WTC11 (cell line): Measurements from ENCODE around the gene CENPU. TPM values are rescaled to one million over a fixed set of nuclear protein-coding genes. Genes with fewer than 3 reads are reported as not detected.
"Not testable (repeated sequence)": the region's sequence is repeated elsewhere in the genome, so short reads cannot be mapped to it uniquely, and the experiment has no call there.

Source experiments
- ATAC-seq: fragments of 200-7000 bp; cut with Tn5 transposase; 2 replicates; pipeline ENCODE4 v1.10.0; 2021; ENCODE audit warnings: mild to moderate bottlenecking, moderate library complexity
- CTCF ChIA-PET: fragments of 300-600 bp; sonication (Branson Sonifier 250); formaldehyde crosslinking; loops from one replicate; lab custom pipeline; 2021; ENCODE audit warnings: antibody characterized with exemption; lab: Charles Lee
- POLR2A ChIA-PET: fragments of 350-600 bp; sonication (Branson Sonifier 250); formaldehyde crosslinking; loops from one replicate; lab custom pipeline; 2021; ENCODE audit warnings: antibody characterized with exemption; lab: Charles Lee
- DNase-seq: peaks from one replicate; pipeline ENCODE4 v3.0.0; 2021; ENCODE audit warnings: low spot score
- H3K27ac Mint-ChIP-seq: 2 replicates; pipeline ENCODE4 v1.8.0; 2021; ENCODE audit warnings: mixed read lengths
- H3K27me3 Mint-ChIP-seq: 2 replicates; pipeline ENCODE4 v1.8.0; 2021; ENCODE audit warnings: low read depth, mild to moderate bottlenecking, moderate library complexity, mixed read lengths
- H3K36me3 Mint-ChIP-seq: 2 replicates; pipeline ENCODE4 v1.8.0; 2021; ENCODE audit warnings: mixed read lengths
- H3K4me1 Mint-ChIP-seq: 2 replicates; pipeline ENCODE4 v1.8.0; 2022; ENCODE audit warnings: mixed read lengths
- H3K4me3 Mint-ChIP-seq: 2 replicates; pipeline ENCODE4 v1.8.0; 2021; ENCODE audit warnings: mild to moderate bottlenecking, moderate library complexity, mixed read lengths
- H3K9me3 Mint-ChIP-seq: 2 replicates; pipeline ENCODE4 v1.8.0; 2021; ENCODE audit warnings: mixed read lengths
- ATF1 ChIP-seq: sonication (generic); formaldehyde crosslinking; IDR thresholded peaks from 2 replicates; pipeline ENCODE4 v1.8.1; 2023; ENCODE audit warnings: mild to moderate bottlenecking, moderate library complexity, missing genetic modification reagents
- EMX1 ChIP-seq: fragments of 250-450 bp; sonication (Bioruptor Pico); IDR thresholded peaks from 2 replicates; pipeline ENCODE4 v1.8.0; 2021; ENCODE audit warnings: mild to moderate bottlenecking
- FOXK1 ChIP-seq: sonication (generic); formaldehyde crosslinking; IDR thresholded peaks from 2 replicates; pipeline ENCODE4 v1.8.0; 2022; ENCODE audit warnings: mild to moderate bottlenecking, moderate library complexity, missing genetic modification reagents
- FOXP1 ChIP-seq: sonication (generic); formaldehyde crosslinking; IDR thresholded peaks from 2 replicates; pipeline ENCODE4 v1.8.0; 2022; ENCODE audit warnings: missing genetic modification reagents, mild to moderate bottlenecking, moderate library complexity, borderline replicate concordance
- GABPB1 ChIP-seq: sonication (generic); formaldehyde crosslinking; IDR thresholded peaks from 2 replicates; pipeline ENCODE4 v1.8.1; 2023; ENCODE audit warnings: mild to moderate bottlenecking, missing genetic modification reagents
- GRHL2 ChIP-seq: fragments of 250-450 bp; sonication (Bioruptor Pico); IDR thresholded peaks from 2 replicates; pipeline ENCODE4 v1.8.0; 2022; ENCODE audit warnings: mild to moderate bottlenecking, moderate library complexity; ENCODE audit not compliant: insufficient replicate concordance, severe bottlenecking
- HMGA2 ChIP-seq: fragments of 250-450 bp; sonication (Bioruptor Pico); IDR thresholded peaks from 2 replicates; pipeline ENCODE4 v1.4.0; 2021; ENCODE audit warnings: mild to moderate bottlenecking, moderate library complexity
- JAZF1 ChIP-seq: fragments of 250-450 bp; sonication (Bioruptor Pico); IDR thresholded peaks from 2 replicates; pipeline ENCODE4 v1.9.0; 2021; ENCODE audit warnings: moderate library complexity, mild to moderate bottlenecking, inconsistent platforms
- JUN ChIP-seq: sonication (generic); formaldehyde crosslinking; IDR thresholded peaks from 2 replicates; pipeline ENCODE4 v1.8.0; 2023; ENCODE audit warnings: mild to moderate bottlenecking, missing genetic modification reagents
- NFYB ChIP-seq: sonication (generic); formaldehyde crosslinking; conservative IDR thresholded peaks from 2 replicates; pipeline ENCODE4 v1.8.0; 2022; ENCODE audit warnings: low read depth, missing genetic modification reagents
- NR3C1 ChIP-seq: sonication (generic); formaldehyde crosslinking; conservative IDR thresholded peaks from 2 replicates; pipeline ENCODE4 v1.8.1; 2023; ENCODE audit warnings: low read depth, mild to moderate bottlenecking, missing genetic modification reagents
- RELA ChIP-seq: sonication (generic); formaldehyde crosslinking; IDR thresholded peaks from 2 replicates; pipeline ENCODE4 v1.8.1; 2022; ENCODE audit warnings: missing genetic modification reagents, mild to moderate bottlenecking, borderline replicate concordance
- SOX15 ChIP-seq: fragments of 250-450 bp; sonication (Bioruptor Pico); IDR thresholded peaks from 2 replicates; pipeline ENCODE4 v1.9.0; 2021; ENCODE audit warnings: mild to moderate bottlenecking
- TEAD1 ChIP-seq: sonication (generic); formaldehyde crosslinking; IDR thresholded peaks from 2 replicates; pipeline ENCODE4 v1.8.0; 2022; ENCODE audit warnings: mild to moderate bottlenecking, missing genetic modification reagents
- ZBTB21 ChIP-seq: sonication (generic); formaldehyde crosslinking; IDR thresholded peaks from 2 replicates; pipeline ENCODE4 v1.8.1; 2023; ENCODE audit warnings: mild to moderate bottlenecking, missing genetic modification reagents, borderline replicate concordance
- ZNF219 ChIP-seq: sonication (generic); formaldehyde crosslinking; IDR thresholded peaks from 2 replicates; pipeline ENCODE4 v1.8.0; 2023; ENCODE audit warnings: missing genetic modification reagents, mild to moderate bottlenecking, borderline replicate concordance
- ZNF263 ChIP-seq: sonication (generic); formaldehyde crosslinking; IDR thresholded peaks from 2 replicates; pipeline ENCODE4 v1.8.1; 2022; ENCODE audit warnings: low read depth, mild to moderate bottlenecking, moderate library complexity, missing genetic modification reagents
- ZNF423 ChIP-seq: fragments of 250-450 bp; sonication (Bioruptor Pico); IDR thresholded peaks from 2 replicates; pipeline ENCODE4 v2.1.2; 2022; ENCODE audit warnings: mild to moderate bottlenecking, moderate library complexity
- ZNF512 ChIP-seq: sonication (generic); formaldehyde crosslinking; IDR thresholded peaks from 2 replicates; pipeline ENCODE4 v1.8.1; 2022; ENCODE audit warnings: missing genetic modification reagents, borderline replicate concordance
- total RNA-seq: library from RNA; stranded (reverse); gene quantifications from 3 replicates; pipeline ENCODE4 v1.2.3, GENCODE V29; 2021
- TF ChIP-seq, protein P1 (sequence below): fragments of 250-450 bp; sonication (Bioruptor Pico); IDR thresholded peaks from 2 replicates; pipeline ENCODE4 v1.9.0; 2021; ENCODE audit warnings: moderate library complexity, mild to moderate bottlenecking, inconsistent platforms, borderline replicate concordance
- TF ChIP-seq, protein P2 (sequence below): sonication (generic); formaldehyde crosslinking; IDR thresholded peaks from 2 replicates; pipeline ENCODE4 v1.8.1; 2022; ENCODE audit warnings: mild to moderate bottlenecking, missing genetic modification reagents, moderate library complexity, borderline replicate concordance

The CENPU gene
- total RNA-seq, 1 experiment from 2014 or later = 60.5 TPM

DNA sequence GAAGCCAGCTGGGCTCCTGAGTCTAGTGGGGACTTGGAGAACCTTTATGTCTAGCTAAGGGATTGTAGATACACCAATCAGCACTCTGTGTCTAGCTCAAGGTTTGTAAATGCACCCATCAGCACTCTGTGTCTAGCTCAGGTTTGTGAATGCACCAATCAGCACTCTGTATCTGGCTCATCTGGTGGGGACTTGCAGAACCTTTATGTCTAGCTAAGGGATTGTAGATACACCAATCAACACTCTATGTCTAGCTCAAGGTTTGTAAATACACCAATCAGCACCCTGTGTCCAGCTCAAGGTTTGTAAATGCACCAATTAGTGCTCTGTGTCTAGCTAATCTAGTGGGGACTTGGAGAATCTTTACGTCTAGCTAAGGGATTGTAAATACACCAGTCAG is 7.8 kb upstream of the CENPU start:
- Mint-ChIP-seq H3K36me3 (peaks cover 35% of the 10 kb centered on the region), H3K4me1 (peaks cover 11% of the 10 kb centered on the region), H3K27me3 (peaks cover 24% of the 10 kb centered on the region), H3K9me3 (peaks cover 35% of the 10 kb centered on the region)
- ATAC-seq, DNase-seq, POLR2A ChIA-PET, H3K27ac Mint-ChIP-seq, H3K4me3 Mint-ChIP-seq: not testable (repeated sequence)
- CTCF ChIA-PET = interaction anchor here (0.6 to 1.5 kb wide), 3 partner anchors 264 to 478 kb away, joined by 3 read pairs; no protein-coding TSS in a partner anchor

- no peak overlapping the region for H3K27ac Mint-ChIP-seq
- H3K36me3 Mint-ChIP-seq = peaks cover 35% of the 10 kb centered on the region
- ChIA-PET CTCF (interaction anchor here (1.4 kb wide), 1 partner anchor 264 kb away, joined by 3 read pairs; no protein-coding TSS in a partner anchor), POLR2A (no interaction called here)
- peaks cover 24% of the 10 kb centered on the region for H3K27me3 Mint-ChIP-seq
- ATAC-seq (no peak; the same call in 1 of the 2 replicates), DNase-seq (no peak)
- TF ChIP-seq FOXP1 (peak; percentile 59), TEAD1 (no peak), GRHL2 (CRISPR knock-in tag) (no peak), RELA (CRISPR knock-in tag) (no peak), FOXK1 (CRISPR knock-in tag) (no peak), ZBTB21 (CRISPR knock-in tag) (no peak), ATF1 (CRISPR knock-in tag) (no peak)
- TF ChIP-seq, protein P1, sequence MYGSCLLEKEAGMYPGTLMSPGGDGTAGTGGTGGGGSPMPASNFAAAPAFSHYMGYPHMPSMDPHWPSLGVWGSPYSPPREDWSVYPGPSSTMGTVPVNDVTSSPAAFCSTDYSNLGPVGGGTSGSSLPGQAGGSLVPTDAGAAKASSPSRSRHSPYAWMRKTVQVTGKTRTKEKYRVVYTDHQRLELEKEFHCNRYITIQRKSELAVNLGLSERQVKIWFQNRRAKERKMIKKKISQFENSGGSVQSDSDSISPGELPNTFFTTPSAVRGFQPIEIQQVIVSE (CRISPR knock-in tag) = no peak
- no peak overlapping the region for H3K4me3 Mint-ChIP-seq
- H3K9me3 Mint-ChIP-seq = peaks cover 35% of the 10 kb centered on the region
- peaks cover 11% of the 10 kb centered on the region for H3K4me1 Mint-ChIP-seq
These were observed 7.1 kb upstream of the CENPU start for GRCh38 chr4:184740980-184741391.

DNA sequence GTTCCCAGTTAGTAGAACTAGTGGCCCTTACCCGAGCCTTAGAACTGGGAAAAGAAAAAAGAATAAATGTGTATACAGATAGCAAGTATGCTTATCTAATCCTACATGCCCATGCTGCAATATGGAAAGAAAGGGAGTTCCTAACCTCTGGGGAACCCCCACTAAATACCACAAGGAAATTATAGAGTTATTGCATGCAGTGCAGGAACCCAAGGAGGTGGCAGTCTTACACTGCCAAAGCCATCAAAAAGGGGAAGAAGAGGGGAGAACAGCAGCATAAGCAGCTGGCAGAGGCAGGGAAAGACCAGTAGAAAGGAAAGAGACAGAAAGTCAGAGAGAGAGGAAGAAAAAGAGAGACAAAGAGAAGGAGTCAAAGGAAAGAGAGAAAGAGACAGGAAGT is 5.7 kb upstream of the CENPU start:
- H3K4me1 Mint-ChIP-seq = peaks cover 15% of the 10 kb centered on the region
- peaks cover 35% of the 10 kb centered on the region for H3K9me3 Mint-ChIP-seq
- ATAC-seq, H3K27ac Mint-ChIP-seq, CTCF ChIA-PET, H3K4me3 Mint-ChIP-seq, POLR2A ChIA-PET, DNase-seq: not testable (repeated sequence)
- H3K27me3 Mint-ChIP-seq = peaks cover 24% of the 10 kb centered on the region
- peaks cover 35% of the 10 kb centered on the region for H3K36me3 Mint-ChIP-seq

- peaks cover 11% of the 10 kb centered on the region for H3K27me3 Mint-ChIP-seq
- H3K4me1 Mint-ChIP-seq = peaks cover 36% of the 10 kb centered on the region
- 0 out of 2 replicates have a peak overlapping the region, but pooled peaks have one; percentile 32 for H3K27ac Mint-ChIP-seq
- DNase-seq (no peak), ATAC-seq (no peak)
- H3K4me3 Mint-ChIP-seq = peak overlapping the region; percentile 91
- peaks cover 13% of the 10 kb centered on the region for H3K9me3 Mint-ChIP-seq
- H3K36me3 Mint-ChIP-seq = peaks cover 18% of the 10 kb centered on the region
- ChIA-PET POLR2A (interaction anchor here (0.8 to 2.2 kb wide), 7 partner anchors 12 to 447 kb away, joined by 3 to 16 read pairs (median 8); partner anchors contain the start of genes CASP3, IRF2 and PRIMPOL), CTCF (interaction anchor here (0.6 to 2.2 kb wide), 11 partner anchors 11 to 471 kb away, joined by 4 to 20 read pairs (median 7); partner anchors contain the start of genes CASP3, PRIMPOL and SLC25A4)
- TF ChIP-seq ZNF423 (CRISPR knock-in tag) = no peak
- TF ChIP-seq, all 79 proteins: peak for 0
These were observed 862 bp upstream of the CENPU start for GRCh38 chr4:184734758-184735157.

DNA sequence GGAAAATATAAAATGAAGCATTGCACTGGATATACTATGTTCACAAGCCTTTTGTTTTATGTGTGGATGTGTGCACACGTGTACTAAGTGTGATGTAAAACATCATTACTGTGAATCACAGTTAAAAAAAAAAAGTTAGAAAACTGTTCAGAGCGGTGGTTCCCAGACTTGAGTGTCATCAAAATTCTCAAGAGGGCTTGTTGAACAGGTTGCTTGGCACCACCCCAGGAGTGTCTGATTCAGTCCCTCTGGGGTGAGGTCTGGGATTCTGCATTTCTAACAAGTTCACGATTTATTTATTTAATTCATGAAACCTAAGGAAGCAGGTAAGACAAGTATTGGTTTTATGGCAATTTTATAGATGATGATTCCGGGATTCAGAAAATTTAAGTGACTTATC is 1.8 kb downstream of the CENPU start:
- Mint-ChIP-seq H3K4me3 (peak overlapping the region; percentile 91), H3K36me3 (peaks cover 33% of the 10 kb centered on the region), H3K27ac (peak overlapping the region; percentile 70), H3K9me3 (no peaks in the 10 kb centered on the region), H3K4me1 (peaks cover 36% of the 10 kb centered on the region), H3K27me3 (peaks cover 4% of the 10 kb centered on the region; the same call in 1 of the 2 replicates)
- ChIA-PET POLR2A (interaction anchor here (0.6 to 0.8 kb wide), 3 partner anchors 207 to 263 kb away, joined by 3 to 6 read pairs (median 4); partner anchors contain the start of gene IRF2), CTCF (interaction anchor here (0.7 to 1.0 kb wide), 2 partner anchors 11 to 83 kb away, joined by 3 to 4 read pairs; partner anchors contain the start of gene CASP3)
- ATAC-seq = no peak
- no peak for TF ChIP-seq NR3C1
- TF ChIP-seq, protein P2, sequence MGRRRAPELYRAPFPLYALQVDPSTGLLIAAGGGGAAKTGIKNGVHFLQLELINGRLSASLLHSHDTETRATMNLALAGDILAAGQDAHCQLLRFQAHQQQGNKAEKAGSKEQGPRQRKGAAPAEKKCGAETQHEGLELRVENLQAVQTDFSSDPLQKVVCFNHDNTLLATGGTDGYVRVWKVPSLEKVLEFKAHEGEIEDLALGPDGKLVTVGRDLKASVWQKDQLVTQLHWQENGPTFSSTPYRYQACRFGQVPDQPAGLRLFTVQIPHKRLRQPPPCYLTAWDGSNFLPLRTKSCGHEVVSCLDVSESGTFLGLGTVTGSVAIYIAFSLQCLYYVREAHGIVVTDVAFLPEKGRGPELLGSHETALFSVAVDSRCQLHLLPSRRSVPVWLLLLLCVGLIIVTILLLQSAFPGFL (CRISPR knock-in tag) = no peak
- TF ChIP-seq JAZF1 (CRISPR knock-in tag) = no peak
- no peak for TF ChIP-seq ZNF512 (CRISPR knock-in tag)
- no peak for TF ChIP-seq NFYB (CRISPR knock-in tag)
- no peak for TF ChIP-seq SOX15 (CRISPR knock-in tag)
- TF ChIP-seq JUN = no peak
- TF ChIP-seq GABPB1 (CRISPR knock-in tag) = no peak
- TF ChIP-seq HMGA2 (CRISPR knock-in tag) = no peak
- TF ChIP-seq ZNF263 (CRISPR knock-in tag) = no peak
- no peak for TF ChIP-seq ZNF219 (CRISPR knock-in tag)
- no peak for TF ChIP-seq EMX1 (CRISPR knock-in tag)
- no peak for DNase-seq
